Thoracic aorta (tissue), 2 donors: ENCODE measurements around the gene MIA3. TPM values are rescaled to one million over a fixed set of nuclear protein-coding genes. Genes with fewer than 3 reads are reported as not detected.
A peak's percentile ranks its signal among the peaks of the same experiment; 100 is the strongest.

Experiments used
- ATAC-seq: fragments of 150-250 bp; one replicate; pipeline ENCODE4 v1.8.0; 2017; ENCODE audit warnings: low read depth; ENCODE audit not compliant: insufficient number of reproducible peaks, low FRiP score
- DNase-seq: peaks from one replicate; pipeline ENCODE4 v3.0.0-alpha.2; 2020; ENCODE audit warnings: low spot score
- H3K27ac ChIP-seq, 2 donors: fragments of 200-600 bp; sonication (generic); 1 replicate in 1 of 2; 2 replicates in 1 of 2; pipeline ENCODE4 v1.5.1; 2016; ENCODE audit warnings: mild to moderate bottlenecking in 2 of 2, moderate library complexity in 2 of 2
- H3K27me3 ChIP-seq: fragments of 200-600 bp; sonication (generic); replicated peaks from 2 replicates; pipeline ENCODE4 v1.6.0; 2016; ENCODE audit warnings: mild to moderate bottlenecking; ENCODE audit not compliant: insufficient read depth
- H3K36me3 ChIP-seq: fragments of 200-600 bp; sonication (generic); one replicate; pipeline ENCODE4 v1.5.1; 2016
- H3K4me1 ChIP-seq, 2 donors: fragments of 200-600 bp; sonication (generic); 1 replicate in 1 of 2; 2 replicates in 1 of 2; pipeline versions ENCODE4 v1.5.1 to v1.6.0; 2016; ENCODE audit warnings: low read depth in 2 of 2, mild to moderate bottlenecking in 1 of 2; ENCODE audit not compliant: control insufficient read depth in 1 of 2
- H3K4me3 ChIP-seq: fragments of 200-600 bp; sonication (generic); 2 replicates; pipeline ENCODE4 v1.5.1; 2016; ENCODE audit warnings: mild to moderate bottlenecking
- H3K9me3 ChIP-seq: fragments of 200-600 bp; sonication (generic); 2 replicates; pipeline ENCODE4 v1.5.1; 2016
- CTCF ChIP-seq: fragments of 200-600 bp; sonication (generic); IDR thresholded peaks from one replicate; pipeline ENCODE4 v1.5.1; 2019; ENCODE audit warnings: antibody characterized with exemption
- total RNA-seq, 2 donors: library from RNA; depleted of rRNA; stranded (reverse); fragments of >200 nt; gene quantifications; one replicate each; pipeline versions ENCODE4 v1.1.0 to v1.2.3, GENCODE V29; 2016

The MIA3 gene
- total RNA-seq, 2 donors from 2014 or later = 44.0 to 72.9 TPM

DNA sequence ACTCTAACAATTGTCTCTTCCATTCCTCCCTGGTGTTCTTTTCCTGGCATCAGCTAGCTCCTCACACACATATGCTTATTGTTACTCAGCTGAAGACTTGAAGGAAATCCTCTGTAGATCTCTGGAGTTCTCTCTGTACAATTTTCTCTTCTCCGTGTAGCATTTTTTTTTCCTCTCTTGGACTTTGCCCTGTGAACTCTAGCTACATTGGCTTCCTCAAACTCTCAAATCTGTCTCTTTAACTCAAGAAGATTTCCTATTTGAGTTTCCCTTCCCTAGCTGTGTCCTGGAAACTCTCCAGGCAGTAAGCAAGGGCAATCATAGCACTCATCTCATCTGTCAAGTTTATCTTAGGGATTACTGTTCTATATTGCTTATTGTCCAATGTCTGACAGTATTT lies 4.3 kb upstream of the MIA3 start:
- Histone ChIP-seq H3K36me3 (no peaks in the 10 kb centered on the region), H3K9me3 (no peaks in the 10 kb centered on the region), H3K4me1 (peaks cover 0 to 5% of the 10 kb centered on the region in 2 donors), H3K4me3 (no peak overlapping the region), H3K27me3 (no peaks in the 10 kb centered on the region), H3K27ac (no peak overlapping the region)
- ATAC-seq (no peak), DNase-seq (no peak)
- TF ChIP-seq CTCF = no peak

DNA sequence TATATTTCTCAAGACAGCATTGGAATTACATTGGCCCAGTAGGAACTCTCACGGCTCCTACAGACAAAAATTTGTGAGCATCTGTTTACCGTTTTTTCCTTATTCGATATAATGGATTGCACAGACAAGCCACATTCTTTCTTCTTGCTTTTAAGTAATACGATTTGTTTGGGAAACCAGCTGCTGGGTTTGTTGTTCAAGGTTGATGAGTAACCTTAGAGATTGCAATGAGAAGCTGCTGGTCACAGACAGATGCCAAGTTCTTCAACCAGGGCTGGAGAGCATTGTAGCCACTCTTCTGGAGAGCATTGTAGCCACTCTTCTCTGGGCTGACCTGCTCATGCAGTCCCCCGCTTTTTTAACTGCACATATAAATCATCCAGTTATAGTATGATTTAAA lies 1.4 kb upstream of the MIA3 start:
- Histone ChIP-seq H3K4me1 (peaks cover 5 to 19% of the 10 kb centered on the region in 2 donors), H3K27me3 (no peaks in the 10 kb centered on the region), H3K27ac (no peak overlapping the region), H3K36me3 (peaks cover 3% of the 10 kb centered on the region), H3K9me3 (no peaks in the 10 kb centered on the region), H3K4me3 (no peak overlapping the region)
- ATAC-seq = no peak
- no peak for TF ChIP-seq CTCF
- DNase-seq = no peak

GRCh38 chr1:222617367-222617951 lies 438 bp upstream of the MIA3 start:
- peak; percentile 85 for ATAC-seq
- Histone ChIP-seq H3K4me1 (peaks cover 5 to 19% of the 10 kb centered on the region in 2 donors), H3K27ac (peak overlapping the region; percentile 50 to 62), H3K4me3 (peak overlapping the region; percentile 79), H3K36me3 (peaks cover 3% of the 10 kb centered on the region), H3K27me3 (no peaks in the 10 kb centered on the region), H3K9me3 (no peaks in the 10 kb centered on the region)
- TF ChIP-seq CTCF = no peak
- peak; percentile 80 for DNase-seq

- Histone ChIP-seq H3K4me1 (peaks cover 5 to 19% of the 10 kb centered on the region in 2 donors), H3K36me3 (peaks cover 3% of the 10 kb centered on the region), H3K4me3 (peak overlapping the region; percentile 97), H3K9me3 (no peaks in the 10 kb centered on the region), H3K27me3 (no peaks in the 10 kb centered on the region), H3K27ac (peak overlapping the region; percentile 77 to 89)
- no peak for TF ChIP-seq CTCF
- no peak for ATAC-seq
- no peak for DNase-seq
Observed at GRCh38 chr1:222618880-222619596, 1.1 kb downstream of the MIA3 start.

- H3K9me3 ChIP-seq = no peaks in the 10 kb centered on the region
- ATAC-seq (no peak), DNase-seq (no peak)
- peaks cover 5 to 19% of the 10 kb centered on the region in 2 donors for H3K4me1 ChIP-seq
- H3K36me3 ChIP-seq = peaks cover 3% of the 10 kb centered on the region
- H3K27ac ChIP-seq = no peak overlapping the region
- no peaks in the 10 kb centered on the region for H3K27me3 ChIP-seq
- no peak overlapping the region for H3K4me3 ChIP-seq
- TF ChIP-seq CTCF = no peak
Observed at GRCh38 chr1:222620566-222620965, 2.7 kb downstream of the MIA3 start.
